Measurements from ENCODE around the gene ABLIM3.

- TF ChIP-seq ZSCAN31 (CRISPR knock-in tag; IDR thresholded peaks at IDR 0.05; ENCODE audit: low read depth) (no peak), POLR2AphosphoS2 (IDR thresholded peaks at IDR 0.05; ENCODE audit: low read depth, low read length) (no peak), MAFF (IDR thresholded peaks at IDR 0.05; ENCODE audit: low read depth, low read length) (peak; percentile 63), HDAC6 (IDR thresholded peaks at IDR 0.05; ENCODE audit: low read depth, low read length) (no peak)
Measured at GRCh38 chr5:149161026-149161687, 19.9 kb downstream of the ABLIM3 start.
